ENCODE measurements around the gene CDIP1. TPM values are rescaled to one million over a fixed set of nuclear protein-coding genes. Genes with fewer than 3 reads are reported as not detected.

Gene CDIP1
- total and polyA plus RNA-seq, 2 of the 8 experiments (the other 6 are each of a cell fraction or from before 2014, with no cell fraction given) = 56.6 to 76.3 TPM

DNA sequence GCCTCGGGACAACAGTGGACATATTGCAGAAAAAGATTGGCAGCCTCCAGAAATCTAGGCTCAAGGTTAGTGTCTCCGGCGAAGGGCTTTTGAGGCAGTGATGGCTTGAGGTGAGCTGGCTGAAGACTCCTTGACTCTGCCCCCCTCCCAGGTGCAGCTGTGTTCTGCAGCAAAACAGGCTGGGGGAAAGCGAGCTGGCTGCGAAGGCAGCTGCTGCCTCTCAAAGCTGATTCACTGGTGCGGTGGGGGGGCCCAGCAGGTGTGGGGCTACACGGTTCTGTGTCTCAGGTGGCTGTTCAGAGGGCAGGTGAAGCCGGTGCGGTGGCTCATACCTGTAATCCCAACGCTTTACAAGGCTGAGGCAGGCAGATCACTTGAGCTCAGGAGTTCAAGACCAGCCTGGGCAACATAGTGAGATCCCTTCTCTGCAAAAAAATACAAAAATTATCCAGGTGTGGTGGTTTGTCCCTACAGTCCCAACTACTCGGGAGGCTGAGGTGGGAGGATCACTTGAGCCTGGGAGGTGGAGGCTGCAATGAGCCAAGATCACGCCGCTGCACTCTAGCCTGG is 40.5 kb upstream of the CDIP1 start:
- no peak overlapping the region for H2BK5ac ChIP-seq (ENCODE audit: low read depth, low read length)
- WGBS, 2 experiments (ENCODE audit: extremely low coverage in 1 of 2, insufficient coverage in 1 of 2, insufficient read length in 1 of 2, insufficient replicate concordance in 2 of 2, low coverage in 1 of 2, low lambda C conversion rate in 2 of 2, missing lambda C conversion rate in 1 of 2) = 97% methylated on average over 11 of the region's 13 CpGs; no CpG with 5 or more reads in 1 of the 2 experiments
- no peak overlapping the region for H3K14ac ChIP-seq (ENCODE audit: insufficient read length)
- no peaks in the 10 kb centered on the region for H3K36me3 ChIP-seq (ENCODE audit: control insufficient read depth in 2 of 4, insufficient read depth in 4 of 4, low read length in 3 of 4)
- POLR2A ChIA-PET (ENCODE audit: partially characterized antibody) = interaction anchor here (0.7 to 2.4 kb wide), 2 partner anchors 13 to 44 kb away, joined by 3 to 7 read pairs; no protein-coding TSS in a partner anchor
- no peak overlapping the region for H2BK15ac ChIP-seq (ENCODE audit: low read length)
- DNase-seq (ENCODE audit: low read depth in 1 of 2, low spot score in 2 of 2) (no peak), FAIRE-seq (no peak)
- H2AFZ ChIP-seq (ENCODE audit: low read length) = no peak overlapping the region
- H3K9me3 ChIP-seq (ENCODE audit: insufficient read depth in 2 of 2, low read depth in 1 of 2, low read length in 1 of 2) = no peaks in the 10 kb centered on the region
- H2BK12ac ChIP-seq (ENCODE audit: low read depth, low read length) = no peak overlapping the region
- no peak overlapping the region for H4K91ac ChIP-seq (replicated peaks; ENCODE audit: insufficient read length, low read length)
- no peaks in the 10 kb centered on the region for H3K79me1 ChIP-seq (ENCODE audit: low read depth, low read length)
- H4K5ac ChIP-seq (ENCODE audit: insufficient read length, low read depth, low read length) = no peak overlapping the region
- no peak overlapping the region for H2BK120ac ChIP-seq (replicated peaks; ENCODE audit: low read depth, low read length)
- H4K8ac ChIP-seq (ENCODE audit: extremely low read depth, insufficient read depth, low read length) = no peak overlapping the region; the same call in 1 of the 2 replicates
- H3K79me2 ChIP-seq (ENCODE audit: control insufficient read depth in 1 of 2, insufficient read depth in 2 of 2, low read length in 2 of 2) = no peaks in the 10 kb centered on the region
- H3K56ac ChIP-seq (replicated peaks; ENCODE audit: insufficient read length, low read depth, low read length) = no peak overlapping the region
- peaks cover 0 to 2% (median 0%) of the 10 kb centered on the region in 4 experiments; a peak in 1 of 7 replicates for H3K4me1 ChIP-seq (replicated peaks in 1 of 4; ENCODE audit: control insufficient read depth in 3 of 4, insufficient read depth in 4 of 4, low read length in 3 of 4)
- no peak overlapping the region for H3K4me2 ChIP-seq (ENCODE audit: insufficient read depth in 1 of 2, low read depth in 2 of 2, low read length in 2 of 2)
- H2BK20ac ChIP-seq (ENCODE audit: low read length) = no peak overlapping the region
- H4K20me1 ChIP-seq (replicated peaks in 1 of 2; ENCODE audit: control insufficient read depth in 1 of 2, insufficient read depth in 2 of 2, low read length in 2 of 2) = peaks cover 0 to 2% of the 10 kb centered on the region in 2 experiments
- H3K23me2 ChIP-seq (ENCODE audit: low read depth, low read length) = no peaks in the 10 kb centered on the region
- no peak overlapping the region for H3K23ac ChIP-seq (ENCODE audit: insufficient read length)
- CTCF ChIA-PET (ENCODE audit: partially characterized antibody) = interaction anchor here (0.7 to 2.2 kb wide), 13 partner anchors 20 to 108 kb away, joined by 3 to 15 read pairs (median 4); no protein-coding TSS in a partner anchor
- TF ChIP-seq KDM5A (IDR thresholded peaks at IDR 0.05; ENCODE audit: low read length) (no peak), SP1 (IDR thresholded peaks at IDR 0.05; ENCODE audit: low read depth, low read length) (no peak), SRF (IDR thresholded peaks at IDR 0.05; ENCODE audit: low read depth, low read length) (no peak), GABPA (IDR thresholded peaks at IDR 0.05; ENCODE audit: borderline replicate concordance, insufficient read depth, low read length) (no peak), TEAD4 (IDR thresholded peaks at IDR 0.05; ENCODE audit: low read depth, low read length) (no peak), TAF1 (IDR thresholded peaks at IDR 0.05; ENCODE audit: low read depth, low read length) (no peak)
- no peak overlapping the region for H3K27ac ChIP-seq (ENCODE audit: low read depth, low read length)
- no peak overlapping the region for H3K4me3 ChIP-seq (ENCODE audit: extremely low read depth in 1 of 4, insufficient read depth in 2 of 4, low read depth in 3 of 4, low read length in 4 of 4)
- H2AK5ac ChIP-seq (ENCODE audit: low read depth, low read length) = no peak overlapping the region
- no peaks in the 10 kb centered on the region for H3K27me3 ChIP-seq (replicated peaks in 1 of 4; ENCODE audit: control insufficient read depth in 3 of 4, extremely low read depth in 1 of 4, insufficient read depth in 3 of 4, low read length in 3 of 4)
- H3K9ac ChIP-seq (replicated peaks in 1 of 4; ENCODE audit: extremely low read depth in 1 of 4, low read depth in 3 of 4, low read length in 3 of 4) = no peak overlapping the region
- no peak overlapping the region for H3K18ac ChIP-seq (ENCODE audit: extremely low read depth, low read length)
- H3K4ac ChIP-seq (replicated peaks; ENCODE audit: insufficient read length, low read depth, low read length) = no peak overlapping the region

All from H1 (cell line).